Fibroblast of gingiva (primary cell): ENCODE data around the gene PACRG.
"Not testable (repeated sequence)": the region's sequence is repeated elsewhere in the genome, so short reads cannot be mapped to it uniquely, and the experiment has no call there.

Source experiments
- DNase-seq: peaks from one replicate; pipeline ENCODE4 v3.0.0-alpha.2; 2011; ENCODE audit warnings: low read depth

The PACRG gene

GRCh38 chr6:162943369-162943768, 215.6 kb downstream of the PACRG start:
- DNase-seq: no peak

- no peak for DNase-seq
Observed at GRCh38 chr6:162951164-162951743, 223.5 kb downstream of the PACRG start.

- no peak for DNase-seq
Observed at GRCh38 chr6:162952423-162952822, 224.6 kb downstream of the PACRG start.

- DNase-seq: no peak
Observed at GRCh38 chr6:162957062-162957461, 229.3 kb downstream of the PACRG start.

- DNase-seq: peak; percentile 78
Observed at GRCh38 chr6:162960679-162961457, 233.1 kb downstream of the PACRG start.

- DNase-seq: no peak
Observed at GRCh38 chr6:162962093-162962492, 234.3 kb downstream of the PACRG start.

GRCh38 chr6:162963861-162964260, 236.1 kb downstream of the PACRG start:
- DNase-seq: peak; percentile 26

- DNase-seq: peak; percentile 100
Observed at GRCh38 chr6:162964488-162965140, 236.8 kb downstream of the PACRG start.

- DNase-seq: no peak
Observed at GRCh38 chr6:162965366-162965765, 237.6 kb downstream of the PACRG start.

GRCh38 chr6:162970246-162970645, 242.5 kb downstream of the PACRG start:
- DNase-seq: no peak

GRCh38 chr6:162971356-162971755, 243.6 kb downstream of the PACRG start:
- DNase-seq: no peak

GRCh38 chr6:162973151-162973872, 245.5 kb downstream of the PACRG start:
- DNase-seq: peak; percentile 65

GRCh38 chr6:162973980-162974379, 246.2 kb downstream of the PACRG start:
- no peak for DNase-seq

GRCh38 chr6:162974685-162975084, 246.9 kb downstream of the PACRG start:
- DNase-seq: no peak

GRCh38 chr6:162976141-162976540, 248.4 kb downstream of the PACRG start:
- DNase-seq: no peak

- DNase-seq: not testable (repeated sequence)
Observed at GRCh38 chr6:162983234-162983633, 255.5 kb downstream of the PACRG start.

GRCh38 chr6:162998777-162999176, 271.0 kb downstream of the PACRG start:
- DNase-seq: no peak

- DNase-seq: peak; percentile 63
Observed at GRCh38 chr6:162999575-163000285, 272.0 kb downstream of the PACRG start.

GRCh38 chr6:163001330-163001729, 273.6 kb downstream of the PACRG start:
- DNase-seq: no peak

- DNase-seq: no peak
Observed at GRCh38 chr6:163008186-163008585, 280.4 kb downstream of the PACRG start.

- no peak for DNase-seq
Observed at GRCh38 chr6:163008626-163009025, 280.9 kb downstream of the PACRG start.

GRCh38 chr6:163010145-163010544, 282.4 kb downstream of the PACRG start:
- no peak for DNase-seq
